Central memory CD4-positive, alpha-beta T cell (primary cell): Measurements from ENCODE around the gene SAMD8.
"Not testable (repeated sequence)": the region's sequence is repeated elsewhere in the genome, so short reads cannot be mapped to it uniquely, and the experiment has no call there.

Experiments used
- DNase-seq: peaks from one replicate; pipeline ENCODE4 v3.0.0; 2022

Gene SAMD8

GRCh38 chr10:75143353-75143752, 31.9 kb downstream of the SAMD8 start:
- DNase-seq, result no peak

- no peak for DNase-seq
Measured at GRCh38 chr10:75145590-75145989, 34.1 kb downstream of the SAMD8 start.

GRCh38 chr10:75146780-75147179, 35.3 kb downstream of the SAMD8 start:
- no peak for DNase-seq

- no peak for DNase-seq
Measured at GRCh38 chr10:75150656-75151055, 39.2 kb downstream of the SAMD8 start.

DNA sequence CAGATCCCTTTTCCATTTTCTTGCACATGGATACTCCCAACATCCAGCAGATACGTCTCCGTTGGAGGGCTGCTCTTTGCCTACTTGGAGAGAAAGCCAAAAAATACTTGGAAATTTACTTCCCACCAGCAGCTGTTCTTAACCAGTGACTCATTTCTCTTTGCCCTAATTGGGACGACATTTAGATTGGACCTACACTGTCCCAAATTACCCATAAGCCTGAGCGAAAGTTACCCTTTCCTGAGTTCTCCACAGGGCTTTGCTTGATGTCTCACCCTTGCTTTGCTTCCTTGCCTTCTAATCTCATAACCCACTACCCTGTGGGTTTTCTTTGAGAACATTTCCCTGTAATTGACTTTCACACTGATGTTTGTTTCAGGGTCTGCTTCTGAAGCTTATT, 48.1 kb downstream of the SAMD8 start:
- no peak for DNase-seq

DNA sequence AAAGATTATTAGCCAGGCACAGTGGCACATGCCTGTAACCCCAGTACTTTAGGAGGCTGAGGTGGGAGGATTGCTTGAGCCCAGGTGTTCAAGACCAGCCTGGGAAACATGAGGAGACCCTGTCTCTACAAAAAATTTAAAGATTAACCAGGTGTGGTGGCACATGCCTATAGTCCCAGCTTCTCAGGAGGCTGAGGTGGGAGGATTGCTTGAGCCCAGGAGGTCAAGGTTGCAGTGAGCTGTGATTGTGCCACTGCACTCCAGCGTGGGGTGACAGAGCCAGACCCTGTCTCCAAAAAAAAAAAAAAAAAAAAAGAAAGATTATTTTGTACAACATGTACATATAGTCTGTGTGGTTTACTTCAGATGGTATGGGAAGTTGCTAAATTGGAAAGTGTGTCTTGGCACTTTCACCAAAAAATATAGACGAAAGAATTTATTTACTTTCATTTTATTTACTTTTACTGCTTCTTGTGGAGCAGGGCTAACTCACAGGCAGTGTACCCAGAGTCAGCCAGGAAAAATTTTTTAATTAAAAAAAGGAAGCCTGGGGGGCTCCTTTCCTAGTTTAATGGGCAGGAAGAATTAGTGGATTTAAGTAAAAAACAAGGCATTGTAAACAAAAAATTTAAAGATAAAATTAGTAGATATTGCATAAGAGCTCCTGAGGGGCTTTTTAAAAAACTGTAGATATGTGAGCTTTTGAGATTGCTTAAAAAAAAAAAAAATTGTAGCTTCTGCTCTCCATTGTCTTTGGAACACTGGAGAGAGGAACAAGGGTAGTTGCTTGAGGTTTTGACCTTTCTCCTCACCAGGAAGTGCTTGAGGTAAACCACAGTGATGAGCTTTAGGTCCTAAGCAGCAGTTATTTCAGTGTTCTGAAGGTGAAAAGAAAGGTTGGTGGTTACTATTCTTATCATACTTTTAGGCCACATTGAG, 54.5 kb downstream of the SAMD8 start:
- peak; percentile 10 for DNase-seq

- DNase-seq, result no peak
Measured at GRCh38 chr10:75166623-75166972, 55.1 kb downstream of the SAMD8 start.

- DNase-seq, result no peak
Measured at GRCh38 chr10:75168275-75168674, 56.8 kb downstream of the SAMD8 start.

GRCh38 chr10:75170215-75170614, 58.8 kb downstream of the SAMD8 start:
- DNase-seq, result no peak

DNA sequence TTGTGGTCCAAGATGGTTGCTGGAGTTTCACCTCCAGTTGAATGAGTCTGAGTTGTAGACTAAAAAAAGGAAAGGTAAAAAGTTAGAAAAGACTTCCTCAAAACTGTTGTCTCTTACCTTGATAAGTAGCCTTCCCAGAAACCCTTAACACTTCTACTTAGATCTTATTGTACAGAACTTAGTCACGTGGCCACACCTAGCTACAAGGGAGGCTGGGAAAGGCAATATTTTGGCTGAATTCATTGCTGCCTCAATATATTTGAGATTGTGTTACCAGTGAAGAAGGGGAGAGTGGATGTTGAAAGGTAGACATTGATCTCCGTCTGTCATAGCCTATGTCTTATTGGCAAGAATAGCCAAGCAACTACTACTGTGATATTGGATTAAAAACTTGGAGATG, 63.6 kb downstream of the SAMD8 start:
- no peak for DNase-seq

- DNase-seq, result no peak
Measured at GRCh38 chr10:75176046-75176445, 64.6 kb downstream of the SAMD8 start.

- no peak for DNase-seq
Measured at GRCh38 chr10:75176736-75177135, 65.3 kb downstream of the SAMD8 start.

- DNase-seq, result no peak
Measured at GRCh38 chr10:75179657-75180177, 68.3 kb downstream of the SAMD8 start.

DNA sequence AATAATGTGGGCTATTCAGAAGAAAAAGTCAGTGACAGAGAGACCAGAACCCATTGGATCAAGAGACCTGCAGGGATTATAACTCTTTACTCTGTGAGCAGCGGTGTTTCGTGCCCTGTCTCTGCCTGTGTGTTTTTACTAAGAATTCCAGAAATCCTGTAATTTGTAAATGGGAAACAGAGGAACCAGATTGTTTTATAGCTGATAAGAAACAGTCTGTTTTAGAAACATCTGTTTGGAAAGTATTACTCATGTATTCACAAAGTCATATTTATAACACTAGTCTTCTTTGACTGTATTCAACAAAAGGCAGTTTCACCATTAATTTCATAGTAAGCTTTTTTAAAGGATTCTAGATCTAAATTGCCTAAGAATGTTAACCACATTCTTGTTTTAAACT, 69.1 kb downstream of the SAMD8 start:
- no peak for DNase-seq

DNA sequence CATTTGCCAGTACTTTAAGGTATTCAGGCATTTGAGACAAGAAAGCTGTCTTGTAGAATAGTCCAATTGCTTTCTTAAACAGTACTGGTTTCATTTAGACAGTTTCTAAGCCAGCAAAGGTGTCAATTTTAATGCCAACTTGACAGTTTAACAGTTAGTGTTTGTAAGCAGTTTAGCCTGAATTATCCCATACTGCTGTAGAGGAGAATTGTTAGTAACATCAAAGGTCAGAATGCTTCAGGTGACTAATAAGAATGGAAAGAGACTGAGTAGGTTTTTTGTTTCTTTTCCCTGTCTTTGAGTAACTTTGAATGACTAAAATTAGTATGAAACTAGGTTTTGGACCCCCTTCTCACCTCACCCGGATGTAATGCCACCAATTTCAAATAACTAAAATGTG, 69.6 kb downstream of the SAMD8 start:
- DNase-seq, result no peak

GRCh38 chr10:75186310-75186709, 74.9 kb downstream of the SAMD8 start:
- DNase-seq, result no peak

GRCh38 chr10:75187961-75188426, 76.5 kb downstream of the SAMD8 start:
- DNase-seq, result peak; percentile 74

GRCh38 chr10:75188522-75188921, 77.1 kb downstream of the SAMD8 start:
- not testable (repeated sequence) for DNase-seq

- no peak for DNase-seq
Measured at GRCh38 chr10:75189266-75190096, 78.0 kb downstream of the SAMD8 start.

- no peak for DNase-seq
Measured at GRCh38 chr10:75191821-75192568, 80.5 kb downstream of the SAMD8 start.

GRCh38 chr10:75194625-75195024, 83.2 kb downstream of the SAMD8 start:
- DNase-seq, result not testable (repeated sequence)

DNA sequence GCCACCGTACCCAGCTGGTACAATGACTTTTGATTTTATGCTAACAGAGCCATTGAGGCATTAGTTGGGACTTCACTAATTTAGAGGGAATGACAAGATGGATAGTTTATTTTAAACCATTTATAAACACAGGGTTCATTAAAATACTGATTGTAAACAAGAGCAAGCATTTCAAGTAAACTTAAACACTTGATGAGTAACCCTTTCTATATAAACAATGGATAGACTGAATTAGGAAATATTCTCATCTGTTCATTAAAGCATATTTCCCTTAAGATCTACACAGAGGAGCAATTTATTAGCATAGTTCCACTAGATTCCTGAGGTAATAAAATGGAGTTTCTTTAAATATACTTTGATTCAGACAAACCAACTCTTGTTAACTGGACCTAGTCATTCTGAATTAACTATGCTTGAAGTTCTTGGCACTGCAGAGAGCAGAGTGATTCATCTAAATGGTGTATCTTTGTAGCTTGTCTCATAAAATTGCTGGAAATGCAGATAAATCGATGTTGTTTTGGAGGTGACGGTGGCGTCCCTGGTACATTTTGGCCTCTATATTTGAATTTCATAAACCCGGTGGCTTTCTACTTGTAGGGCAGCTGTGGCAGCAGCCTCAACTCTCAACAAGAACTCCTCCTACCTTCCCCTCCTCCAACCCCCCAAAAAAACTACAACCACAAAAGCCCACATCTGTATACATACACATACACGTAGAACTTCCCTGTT, 83.7 kb downstream of the SAMD8 start:
- DNase-seq, result no peak
